ENCODE results near the gene NFASC. TPM values are rescaled to one million over a fixed set of nuclear protein-coding genes. Genes with fewer than 3 reads are reported as not detected.

The NFASC gene
- polyA plus RNA-seq, 3 donors = 16.6 to 32.2 (median 24.9) TPM

DNA sequence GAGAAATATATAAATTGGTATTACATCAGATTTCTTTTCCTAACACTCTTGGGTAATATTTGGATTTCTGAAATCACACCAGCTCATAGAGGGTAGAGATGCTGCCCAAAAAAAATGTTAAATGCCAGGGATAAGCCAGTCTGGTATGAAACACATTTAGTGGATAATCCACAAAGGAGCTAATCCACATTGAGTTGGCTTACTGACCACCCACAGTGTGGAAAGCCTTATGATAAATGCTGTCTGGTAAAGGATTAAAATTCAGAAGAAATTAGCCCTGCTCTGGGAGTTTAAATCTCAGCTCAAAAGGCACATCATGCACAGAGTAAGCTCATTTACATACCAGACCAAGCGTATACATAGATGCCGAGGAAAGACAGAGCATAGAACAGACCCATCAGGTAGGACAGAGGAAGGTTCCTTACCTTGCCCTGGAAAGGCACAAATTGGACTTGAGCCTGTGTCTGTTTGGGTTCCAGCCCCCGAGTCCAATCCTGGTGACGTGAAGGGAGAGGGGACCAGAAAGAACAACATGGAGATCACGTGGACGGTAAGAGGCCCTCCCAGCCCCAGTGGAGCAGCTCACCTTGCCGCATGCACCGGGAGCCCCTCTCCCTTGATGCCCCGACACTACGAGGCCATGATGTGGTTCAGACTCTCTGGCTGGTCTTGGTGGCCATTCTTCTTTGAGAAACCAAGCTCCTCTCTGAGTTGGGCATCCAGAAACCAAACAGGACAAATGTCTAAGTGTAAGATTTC, 109.4 kb downstream of the NFASC start:
- DNase-seq = no peak

DNA sequence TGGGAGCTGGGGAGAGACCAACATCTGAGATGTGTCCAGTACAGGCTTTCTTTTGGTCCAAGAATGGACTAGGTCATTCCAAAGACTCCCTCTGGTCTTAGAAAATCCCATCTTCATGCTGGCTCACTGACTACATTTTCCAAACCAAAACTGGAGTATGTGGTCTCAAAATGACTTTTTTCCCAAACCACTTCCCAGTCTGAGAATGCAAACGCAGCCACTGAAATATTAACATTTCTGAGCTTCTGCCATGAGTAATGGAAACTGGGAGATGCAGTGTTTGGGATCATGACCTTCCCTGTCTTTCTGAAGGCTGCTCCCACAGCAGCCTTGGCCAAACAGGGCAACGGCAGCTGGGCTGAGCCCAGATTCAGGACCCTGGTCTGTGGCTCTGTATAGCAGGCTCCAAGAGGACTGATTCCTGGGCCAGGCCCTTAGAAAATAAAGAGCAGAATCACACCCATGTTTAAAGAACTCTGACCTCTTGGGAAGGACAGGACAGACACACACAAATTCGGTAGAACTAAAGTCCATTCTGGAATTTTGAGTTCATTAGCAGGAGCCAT, 110.3 kb downstream of the NFASC start:
- no peak for DNase-seq

DNA sequence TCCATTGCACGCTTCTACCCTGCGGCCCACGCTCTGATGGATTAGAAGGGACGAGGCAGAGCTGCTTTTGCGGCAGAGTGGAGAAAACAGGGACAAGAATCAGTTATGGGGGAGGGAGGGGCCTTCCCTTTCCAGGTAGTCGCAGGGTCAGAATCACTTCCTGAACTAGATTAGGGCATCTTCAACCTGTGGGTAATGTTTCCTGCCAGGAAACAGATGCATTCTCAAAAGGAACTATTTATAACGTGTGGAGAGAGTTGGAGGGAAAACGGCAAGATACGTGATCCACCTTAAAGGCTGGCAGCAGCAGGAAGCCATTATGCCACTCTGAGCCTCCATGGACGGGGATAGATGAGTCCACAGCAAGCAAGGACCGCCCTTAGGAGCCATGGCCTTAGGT, 112.5 kb downstream of the NFASC start:
- no peak for DNase-seq

DNA sequence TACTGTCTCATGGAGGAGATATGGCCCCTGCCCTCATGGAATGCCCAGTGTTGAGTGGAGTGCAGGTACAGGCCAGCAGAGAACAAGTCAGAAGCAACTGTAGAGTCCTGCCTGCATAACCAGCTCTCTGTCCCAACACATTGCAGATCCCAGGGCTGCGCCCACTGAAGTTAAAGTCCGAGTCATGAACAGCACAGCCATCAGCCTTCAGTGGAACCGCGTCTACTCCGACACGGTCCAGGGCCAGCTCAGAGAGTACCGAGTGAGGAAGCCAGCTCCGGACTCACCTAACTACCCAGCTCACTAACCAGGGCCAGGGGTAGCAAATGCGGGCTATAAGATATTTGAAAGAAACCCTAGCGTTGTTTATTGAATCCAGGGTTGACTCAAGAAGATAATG, 113.2 kb downstream of the NFASC start:
- no peak for DNase-seq

DNA sequence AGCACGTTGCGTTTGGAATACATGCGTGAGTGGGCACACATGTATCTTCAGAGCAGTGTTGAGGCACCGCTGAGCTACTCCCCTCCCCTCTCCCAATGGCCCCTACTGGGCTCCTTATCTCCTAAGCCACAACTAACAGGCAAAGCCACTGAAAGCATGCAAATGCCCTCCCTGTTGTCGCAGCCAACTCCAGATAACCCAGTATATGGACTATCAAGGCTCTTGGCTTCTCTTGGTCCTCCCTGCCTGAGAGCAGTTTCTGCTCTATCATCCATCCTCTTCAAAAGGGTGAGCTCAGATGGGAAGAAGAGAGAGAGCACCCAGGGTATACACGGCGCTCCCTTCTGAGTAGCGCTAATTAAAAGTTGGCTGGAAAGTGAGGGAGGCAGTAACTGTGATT, 113.8 kb downstream of the NFASC start:
- no peak for DNase-seq

DNA sequence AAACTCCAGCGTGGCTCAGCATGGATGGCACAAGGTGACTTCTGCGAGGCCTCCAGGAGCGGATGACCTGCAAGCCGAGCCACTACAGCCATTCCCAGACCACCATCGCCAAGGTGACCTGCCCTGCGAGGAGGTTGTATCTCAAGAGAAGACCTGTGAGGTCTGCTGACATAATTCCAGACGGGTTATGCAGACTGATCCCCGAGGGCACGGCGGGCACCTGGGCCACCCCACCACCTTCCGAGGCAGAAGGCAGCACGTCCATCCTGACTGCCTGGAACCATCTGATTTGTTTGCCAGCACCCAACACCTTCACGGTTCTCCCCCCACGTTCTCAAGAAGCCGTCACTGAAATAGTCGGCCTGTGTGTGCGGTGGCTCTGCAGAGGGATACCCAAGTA, 115.5 kb downstream of the NFASC start:
- no peak for DNase-seq

DNA sequence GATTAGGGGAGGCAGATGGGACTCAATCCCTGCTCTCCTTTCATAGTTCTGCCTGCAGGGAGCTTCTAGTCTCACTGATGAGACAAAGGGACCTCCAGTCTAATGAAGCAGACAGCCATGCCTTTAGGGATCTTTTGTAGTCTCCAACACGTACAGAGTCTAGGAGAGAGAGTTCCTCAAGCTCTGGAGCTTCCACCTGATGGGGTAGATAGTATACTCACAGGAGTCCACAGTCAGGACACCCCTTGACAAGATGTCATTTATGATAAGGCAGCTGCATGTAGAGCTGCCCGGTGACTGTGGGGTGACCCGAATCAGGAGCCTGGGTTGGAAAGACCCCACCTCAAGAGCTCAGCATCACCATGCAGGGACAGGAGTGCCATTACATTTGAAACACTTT, 117.0 kb downstream of the NFASC start:
- no peak for DNase-seq

DNA sequence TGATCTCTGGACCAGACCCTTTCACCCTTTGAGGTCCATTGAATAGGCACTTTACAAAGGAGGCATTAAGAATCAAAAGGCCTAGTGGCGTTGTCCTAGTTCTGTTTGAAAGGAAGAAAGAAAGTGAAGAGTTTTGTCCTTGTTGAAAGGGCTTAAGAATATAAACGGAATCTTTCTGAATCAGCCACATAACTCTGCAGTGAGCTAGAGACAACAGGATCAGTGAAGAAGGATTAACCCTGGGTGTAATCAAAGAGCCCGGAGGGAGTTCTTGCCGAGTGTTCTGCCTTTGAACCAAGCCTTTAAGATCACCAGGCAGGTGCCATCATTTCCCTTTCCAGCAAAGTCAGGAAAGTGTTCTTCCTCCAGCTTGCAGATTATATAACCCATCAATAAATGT, 117.5 kb downstream of the NFASC start:
- no peak for DNase-seq

DNA sequence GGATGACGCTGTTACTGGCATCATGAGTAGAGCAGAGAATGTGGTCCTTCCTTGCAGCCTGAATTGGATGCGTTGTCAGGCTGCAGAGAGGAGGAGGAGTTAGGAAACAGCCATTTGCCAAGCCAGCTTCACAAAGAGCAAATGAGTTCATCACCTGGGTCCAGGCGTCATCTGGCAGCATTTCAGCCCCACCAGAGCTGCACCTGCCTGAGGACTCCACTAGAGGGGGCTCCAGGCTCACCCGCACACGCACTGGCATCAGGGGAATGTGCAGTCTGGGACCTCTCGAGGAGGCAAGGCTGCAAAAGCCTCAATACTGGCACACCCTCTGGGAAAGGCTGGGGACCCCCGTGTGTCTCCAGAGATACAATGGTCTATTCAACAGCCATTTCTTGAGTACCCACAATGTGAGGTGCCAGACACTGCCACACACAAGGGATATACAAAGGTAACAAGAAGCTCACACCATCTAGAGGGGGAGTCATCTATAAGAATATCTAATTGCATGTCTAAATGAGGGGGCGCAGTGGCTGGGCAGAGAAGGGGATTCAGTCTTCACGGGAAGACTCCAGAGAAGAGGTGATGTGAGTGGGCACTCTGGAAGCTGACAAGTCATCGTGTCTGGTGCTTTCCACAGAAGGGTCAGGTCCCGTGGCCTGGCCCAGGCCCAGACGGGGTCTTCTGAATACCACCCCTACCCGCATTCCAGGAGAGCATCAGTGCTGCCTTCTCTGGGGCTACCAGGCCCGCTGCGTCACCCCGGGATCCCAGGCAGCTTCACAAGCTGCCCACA, 118.8 kb downstream of the NFASC start:
- DNase-seq = peak; percentile 64

DNA sequence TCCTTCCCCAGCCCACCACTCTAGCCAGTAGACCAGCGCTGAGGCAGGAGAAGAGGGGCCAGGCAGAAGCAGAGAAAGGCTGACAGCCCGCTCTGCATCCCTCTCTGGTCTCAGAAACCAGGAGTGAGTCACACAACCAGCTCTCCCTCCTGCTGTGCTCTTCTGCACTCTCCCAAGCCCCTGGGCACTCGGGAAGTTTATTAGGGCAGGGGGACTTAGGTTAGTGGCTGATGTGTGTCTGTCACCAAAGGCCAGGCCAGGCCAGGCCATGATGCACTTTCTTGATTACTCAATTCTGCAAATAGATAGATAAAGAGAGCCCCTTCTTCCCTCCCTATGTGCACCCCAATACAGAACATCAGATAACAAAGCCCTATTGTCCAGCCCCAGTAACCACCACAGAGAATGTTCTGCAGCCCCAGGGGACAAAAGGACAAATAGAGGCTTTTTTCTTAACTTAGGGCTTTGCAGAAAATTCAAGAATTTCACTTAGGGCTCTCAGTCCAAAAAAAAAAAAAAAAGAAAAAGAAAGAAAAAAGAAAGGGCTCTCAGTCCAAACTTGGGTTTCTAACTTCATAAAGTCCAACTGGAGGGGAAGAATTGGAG, 119.5 kb downstream of the NFASC start:
- DNase-seq = no peak

DNA sequence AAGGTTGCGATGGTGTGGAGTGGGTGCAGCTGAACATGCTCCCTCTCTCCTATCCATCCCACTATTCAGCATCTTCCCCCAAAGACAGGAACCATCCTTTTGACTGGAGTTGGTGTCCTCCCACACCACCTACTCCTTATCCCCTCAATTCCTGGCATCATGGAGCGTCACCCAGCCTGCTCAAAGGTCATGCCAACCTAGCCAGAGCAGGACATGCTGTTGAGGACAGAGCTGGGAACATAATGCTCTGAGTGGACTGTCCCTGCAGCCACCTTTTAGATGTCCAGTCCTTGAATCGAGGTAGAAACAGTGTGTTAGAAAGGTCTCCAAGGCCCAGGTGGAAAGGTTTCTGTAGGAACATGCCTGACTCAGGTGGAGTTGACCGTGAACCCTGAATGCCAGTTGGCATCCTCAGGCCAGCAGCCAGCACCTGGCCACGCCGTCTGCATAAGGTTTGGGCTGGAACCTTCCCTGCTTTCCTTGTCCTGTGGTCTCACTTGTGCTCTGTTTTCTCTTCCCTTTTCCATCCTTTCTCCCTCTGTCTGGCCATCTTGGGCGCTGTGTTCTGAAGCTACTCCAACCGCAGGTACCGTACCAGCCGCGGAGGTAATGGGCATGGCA, 120.2 kb downstream of the NFASC start:
- DNase-seq = no peak

DNA sequence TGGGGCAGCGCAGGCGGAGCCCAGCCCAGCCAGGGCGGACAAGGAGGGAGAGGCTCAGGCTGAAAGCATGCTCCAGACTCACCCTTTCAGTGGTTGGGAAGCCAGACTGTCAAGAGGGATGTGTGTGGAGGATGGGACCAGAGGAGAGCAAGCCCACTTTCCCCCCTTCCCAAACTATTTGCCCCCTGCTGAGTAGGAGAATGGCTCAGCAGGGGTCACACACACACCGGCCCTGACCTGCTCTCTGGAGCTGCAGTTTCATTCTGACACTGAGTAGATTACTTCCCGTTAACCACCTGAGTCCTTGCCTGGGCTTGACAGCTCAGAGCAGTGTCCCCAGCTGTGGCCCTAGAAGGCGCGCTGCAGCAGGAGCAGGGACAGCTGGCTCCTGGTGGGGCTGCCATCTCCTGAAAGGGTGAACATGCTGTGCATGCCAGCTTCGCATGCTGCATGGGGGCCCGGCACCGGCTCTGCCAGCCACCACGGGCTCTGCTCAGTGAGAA, 120.7 kb downstream of the NFASC start:
- no peak for DNase-seq

DNA sequence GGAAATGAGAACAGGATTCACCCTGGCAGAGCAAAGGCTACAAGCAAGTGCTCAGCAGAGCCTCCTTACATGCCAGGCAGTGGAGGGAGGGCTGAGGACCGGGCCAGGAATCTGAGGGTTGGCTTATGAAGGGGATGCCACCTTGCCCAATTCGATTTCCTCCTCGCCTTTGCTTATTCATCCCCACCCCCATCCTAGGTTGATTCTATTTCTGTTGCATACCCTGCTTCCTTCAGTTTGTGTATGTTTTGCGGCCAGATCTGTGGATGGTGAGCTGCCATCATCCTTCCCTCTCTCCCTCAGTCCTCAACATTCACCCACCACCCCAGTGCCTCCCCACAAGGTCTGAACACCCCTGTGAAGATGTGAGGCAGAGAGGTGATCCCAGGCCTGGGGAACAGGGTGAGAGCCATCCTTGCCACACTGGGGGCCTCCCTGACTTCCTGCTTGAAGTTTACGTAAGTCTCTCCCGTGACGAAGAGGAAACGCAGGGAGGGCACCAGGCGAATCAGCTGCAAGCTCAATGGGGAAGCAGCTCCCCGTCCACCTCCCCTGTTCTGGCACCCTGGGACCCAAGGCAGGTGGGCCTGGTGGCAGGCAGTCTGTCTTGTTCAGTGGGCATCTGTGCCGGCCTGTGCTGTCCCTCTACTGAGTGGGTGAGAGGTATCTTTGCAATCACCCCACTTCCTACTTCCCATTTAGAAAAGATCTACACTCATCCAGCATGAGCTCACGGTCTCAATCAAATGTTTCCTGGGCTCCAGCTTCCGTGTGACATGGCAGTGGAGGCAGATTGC, 121.7 kb downstream of the NFASC start:
- no peak for DNase-seq

DNA sequence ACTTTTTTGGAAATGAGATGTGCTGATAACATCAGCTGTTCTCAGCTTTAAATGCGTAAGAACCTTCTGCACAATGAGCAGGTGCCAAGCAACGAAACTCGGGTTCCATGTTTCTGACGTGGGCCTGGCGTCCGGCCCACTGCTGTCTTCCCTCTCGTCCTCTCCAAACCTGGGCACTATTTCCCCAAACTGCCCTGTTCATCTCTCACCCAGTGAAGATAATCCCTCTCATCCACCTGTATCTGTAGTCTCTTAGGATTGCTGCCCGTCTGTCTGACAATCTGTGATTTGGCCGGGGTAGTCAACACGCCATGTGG, 122.3 kb downstream of the NFASC start:
- DNase-seq = no peak

DNA sequence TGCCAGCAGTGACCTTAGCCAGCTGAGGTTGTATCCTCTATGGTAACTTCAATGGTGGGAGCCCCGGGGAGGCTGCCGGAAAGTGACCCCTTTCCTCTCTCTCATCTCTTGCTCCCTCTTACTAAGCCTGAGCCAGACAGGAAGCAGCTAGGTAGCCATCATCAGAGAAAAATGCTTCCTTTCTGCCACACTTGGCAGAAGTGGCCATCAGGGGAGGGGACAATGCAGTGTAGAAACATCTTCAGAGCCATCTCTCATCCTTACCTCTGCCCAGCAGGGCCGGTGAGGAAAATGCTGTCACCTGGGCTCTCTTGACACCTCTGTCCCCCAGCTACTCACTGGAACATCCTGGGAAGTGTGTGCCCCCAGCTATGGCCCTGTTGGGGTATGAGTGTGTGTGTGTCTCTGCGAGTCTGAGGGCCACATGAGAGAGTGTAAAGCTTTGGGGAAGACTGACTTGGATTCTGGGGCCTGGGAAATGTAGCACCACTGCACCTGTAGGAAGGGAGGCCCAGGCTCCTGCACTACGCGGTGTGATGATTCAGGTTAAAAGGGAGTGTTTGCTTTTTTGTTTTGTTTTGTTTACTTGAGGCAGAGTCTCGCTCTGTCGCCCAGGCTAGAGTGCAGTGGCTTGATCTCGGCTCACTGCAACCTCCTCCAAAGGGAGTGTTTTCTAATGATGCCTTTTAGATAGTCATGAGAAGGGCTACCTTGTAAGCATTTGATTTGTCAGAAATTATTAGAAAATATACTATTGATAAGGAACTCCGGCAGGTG, 123.6 kb downstream of the NFASC start:
- no peak for DNase-seq

DNA sequence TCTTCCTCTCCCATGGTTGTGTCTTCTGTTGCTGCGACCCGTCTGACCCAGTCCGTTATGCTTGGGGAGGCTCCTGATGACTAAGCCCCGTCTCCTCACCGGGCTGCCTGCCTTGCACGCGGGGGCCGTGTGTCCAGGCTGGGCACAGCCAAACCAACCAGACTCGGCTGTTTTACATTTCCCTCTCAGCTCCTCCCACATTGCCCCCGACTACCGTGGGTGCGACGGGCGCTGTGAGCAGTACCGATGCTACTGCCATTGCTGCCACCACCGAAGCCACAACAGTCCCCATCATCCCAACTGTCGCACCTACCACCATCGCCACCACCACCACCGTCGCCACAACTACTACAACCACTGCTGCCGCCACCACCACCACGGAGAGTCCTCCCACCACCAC, 126.3 kb downstream of the NFASC start:
- DNase-seq = no peak

DNA sequence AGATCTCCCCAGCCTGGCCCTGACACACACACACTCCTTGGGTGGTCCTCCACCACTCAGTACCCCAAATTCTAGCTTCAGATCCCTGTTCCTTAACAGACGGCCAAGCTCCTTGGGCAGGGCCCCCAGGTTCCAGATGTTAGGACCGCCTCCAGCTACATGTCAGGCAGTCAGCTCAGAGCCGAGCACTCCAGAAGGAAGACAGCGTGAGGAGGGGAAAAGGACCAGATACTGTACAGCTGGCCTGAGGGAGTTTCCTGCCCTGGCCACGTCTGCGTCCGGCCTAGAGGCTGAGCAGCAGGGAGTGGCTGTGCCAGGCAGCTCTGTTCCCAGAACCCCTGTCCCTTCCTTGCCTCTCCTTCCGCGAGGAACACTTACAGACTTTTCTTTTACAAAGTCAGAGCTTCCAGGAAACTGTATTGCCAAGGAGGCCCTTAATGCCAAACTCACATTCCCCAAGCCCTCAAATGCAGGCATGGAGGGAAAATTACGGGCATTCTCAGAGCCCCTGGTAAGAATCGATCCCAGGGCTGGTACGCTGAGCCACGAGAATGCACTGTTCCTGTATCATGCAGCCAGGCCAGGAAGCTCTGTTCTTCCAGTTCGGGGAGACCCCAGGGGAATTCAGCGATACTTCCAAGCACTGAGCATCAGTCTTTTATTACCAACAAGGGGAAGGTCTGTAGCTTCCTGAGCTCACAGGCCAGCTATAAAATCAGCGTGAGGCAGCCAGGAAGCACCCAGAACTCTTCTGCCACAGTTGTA, 127.1 kb downstream of the NFASC start:
- DNase-seq = no peak

DNA sequence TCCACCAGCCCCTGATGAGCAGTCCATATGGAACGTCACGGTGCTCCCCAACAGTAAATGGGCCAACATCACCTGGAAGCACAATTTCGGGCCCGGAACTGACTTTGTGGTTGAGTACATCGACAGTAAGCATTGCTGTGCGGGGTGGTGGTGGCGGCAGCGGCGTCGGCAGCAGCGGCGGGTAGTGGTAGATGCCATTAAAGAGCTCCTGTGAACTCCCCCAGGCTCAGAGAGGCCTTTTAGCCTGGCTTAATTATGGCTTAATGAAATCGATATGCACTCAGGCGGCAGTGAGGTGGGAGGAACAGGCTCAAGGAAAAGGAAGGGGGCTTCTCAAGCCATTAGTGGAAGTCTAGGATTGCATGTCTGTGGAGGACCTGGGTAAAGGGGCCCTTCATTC, 130.5 kb downstream of the NFASC start:
- peak; percentile 58 for DNase-seq

DNA sequence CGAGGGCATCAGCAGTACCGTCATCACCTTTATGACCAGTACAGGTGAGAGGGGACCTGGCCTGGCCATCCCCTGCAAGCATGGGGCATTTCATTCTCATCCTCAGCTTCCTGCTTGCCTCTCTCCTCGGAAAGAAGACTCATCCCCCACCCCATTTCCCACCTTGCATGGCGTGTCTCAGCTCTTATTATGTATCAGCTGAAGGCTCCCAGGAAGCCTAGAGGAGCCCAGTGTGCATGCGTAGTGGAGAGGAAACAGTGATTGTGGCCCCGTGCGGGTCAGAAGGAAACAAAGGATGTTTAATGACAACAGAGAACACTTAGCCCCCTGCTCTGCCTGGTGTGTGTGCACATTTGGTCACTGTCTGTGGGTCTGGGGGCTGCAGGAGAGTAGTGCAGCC, 132.0 kb downstream of the NFASC start:
- DNase-seq = no peak
